ENCODE results near the gene SMAD1. TPM values are rescaled to one million over a fixed set of nuclear protein-coding genes. Genes with fewer than 3 reads are reported as not detected.
A peak's percentile ranks its signal among the peaks of the same experiment; 100 is the strongest.

Gene SMAD1
- total RNA-seq, 1 donor from 2014 or later = 264 TPM

DNA sequence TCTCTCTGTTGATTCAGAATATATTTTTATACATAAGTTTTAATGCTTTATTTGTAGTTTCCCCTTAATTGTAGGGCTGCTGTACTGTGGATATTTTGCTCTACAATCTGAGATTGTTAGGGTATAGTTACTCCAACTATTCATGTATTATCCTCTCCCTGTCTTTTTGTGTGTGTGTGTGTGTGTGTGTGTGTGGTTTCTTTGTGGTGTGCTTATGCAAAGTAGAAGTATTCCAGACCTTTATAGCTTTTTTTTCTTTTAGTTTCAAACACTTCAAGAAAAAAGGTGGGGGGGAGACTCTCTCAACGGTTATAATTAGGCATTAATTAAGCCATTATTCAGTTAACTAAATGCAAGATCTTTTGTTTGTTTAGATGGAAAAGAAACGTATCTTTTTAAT is 6.7 kb downstream of the SMAD1 start:
- no peak for DNase-seq (ENCODE audit: extremely low read depth, low read depth, low spot score)

DNA sequence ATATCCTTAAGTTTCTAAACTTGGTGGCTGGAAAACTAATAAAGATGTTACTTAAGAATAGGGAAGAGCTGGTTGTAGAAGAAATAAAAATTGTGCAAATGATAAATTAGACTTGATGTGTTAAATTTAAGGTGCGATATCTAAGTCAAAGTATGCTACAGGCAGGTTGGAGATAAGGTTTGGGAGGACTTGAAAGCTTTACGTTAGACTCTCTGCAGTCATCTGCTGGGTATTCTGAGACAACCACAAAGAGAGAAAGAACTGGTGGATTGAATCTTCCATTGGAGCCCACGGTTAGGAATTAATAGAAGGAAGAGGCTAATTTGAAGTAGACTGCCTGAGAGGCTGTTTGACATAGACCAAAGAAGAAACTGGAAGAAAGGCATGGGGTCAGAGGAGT is 7.9 kb downstream of the SMAD1 start:
- DNase-seq (ENCODE audit: extremely low read depth, low read depth, low spot score) = no peak

DNA sequence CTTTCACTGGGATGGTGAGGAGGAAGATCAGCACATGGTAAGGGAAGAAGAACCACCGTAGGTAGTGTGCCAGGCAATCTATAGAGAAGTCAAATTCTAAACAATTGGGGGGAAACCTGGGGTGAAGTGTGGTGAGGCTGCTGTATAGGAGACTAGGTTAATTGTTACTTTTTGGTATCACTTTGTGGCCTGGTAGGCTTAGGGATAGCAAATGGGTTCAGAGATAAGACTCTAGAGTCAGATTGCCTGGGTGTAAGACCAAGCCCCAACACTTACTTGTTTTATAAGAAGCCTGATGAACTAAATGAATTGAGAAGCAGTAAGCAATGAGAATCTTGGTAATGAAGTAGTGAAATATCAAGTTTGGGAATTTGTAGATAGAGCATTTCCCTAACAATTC is 8.7 kb downstream of the SMAD1 start:
- no peak for DNase-seq (ENCODE audit: extremely low read depth, low read depth, low spot score)

DNA sequence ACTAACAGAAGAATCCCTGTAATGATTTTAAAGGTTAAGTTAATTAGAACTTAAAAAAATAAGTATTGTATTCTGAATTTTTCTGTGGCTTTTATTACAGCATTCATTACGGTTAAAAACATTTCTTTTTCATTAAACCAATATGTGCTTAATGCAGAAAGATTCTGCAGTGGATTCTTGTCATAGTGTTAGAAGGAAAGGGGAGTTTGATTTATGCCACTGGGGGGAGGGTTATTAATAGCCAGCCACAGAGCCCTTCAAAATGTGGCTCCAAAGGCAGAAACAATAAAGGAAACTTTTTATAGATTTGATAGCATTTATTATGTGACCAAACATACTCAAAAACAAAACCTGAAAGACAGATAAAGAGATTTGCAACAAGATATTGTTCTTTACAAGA is 9.1 kb downstream of the SMAD1 start:
- no peak for DNase-seq (ENCODE audit: extremely low read depth, low read depth, low spot score)

DNA sequence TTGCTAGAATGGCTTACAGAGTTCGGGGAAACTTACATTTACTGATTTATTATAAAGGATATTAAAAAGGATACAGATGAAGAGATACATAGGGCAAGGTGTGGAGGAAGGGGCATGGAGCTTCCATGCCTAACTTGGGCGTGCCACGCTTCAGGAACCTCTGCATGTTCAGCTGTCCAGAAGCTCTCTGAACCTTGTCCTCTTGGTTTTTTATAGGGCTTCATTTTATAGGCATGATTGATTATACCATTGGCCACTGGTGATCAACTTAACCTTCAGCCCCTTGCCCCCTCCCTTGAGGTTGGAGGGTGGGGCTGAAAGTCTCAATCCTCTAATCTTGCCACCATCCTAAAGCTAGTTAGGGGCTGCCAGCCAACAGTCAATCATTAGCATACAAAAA is 10.7 kb downstream of the SMAD1 start:
- DNase-seq (ENCODE audit: extremely low read depth, low read depth, low spot score) = no peak

DNA sequence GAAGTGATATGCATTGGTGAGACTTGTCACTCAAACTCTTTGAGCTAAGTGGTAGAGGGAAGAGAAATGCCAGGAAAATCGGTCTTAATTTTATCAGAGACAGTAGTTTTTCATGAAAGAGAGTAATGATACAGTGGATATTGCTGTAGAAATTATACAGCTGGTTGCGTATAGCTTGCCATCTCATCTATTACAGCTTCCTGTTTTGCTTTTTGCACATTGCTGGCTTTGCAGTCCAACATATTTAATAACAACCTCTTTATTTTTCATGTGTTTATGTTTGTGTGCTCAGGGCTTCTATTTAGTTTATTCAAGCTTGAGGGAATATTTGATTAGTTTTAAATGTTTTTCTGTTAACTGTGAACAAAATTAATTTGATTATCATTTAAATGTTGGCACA is 11.5 kb downstream of the SMAD1 start:
- DNase-seq (ENCODE audit: extremely low read depth, low read depth, low spot score) = no peak

DNA sequence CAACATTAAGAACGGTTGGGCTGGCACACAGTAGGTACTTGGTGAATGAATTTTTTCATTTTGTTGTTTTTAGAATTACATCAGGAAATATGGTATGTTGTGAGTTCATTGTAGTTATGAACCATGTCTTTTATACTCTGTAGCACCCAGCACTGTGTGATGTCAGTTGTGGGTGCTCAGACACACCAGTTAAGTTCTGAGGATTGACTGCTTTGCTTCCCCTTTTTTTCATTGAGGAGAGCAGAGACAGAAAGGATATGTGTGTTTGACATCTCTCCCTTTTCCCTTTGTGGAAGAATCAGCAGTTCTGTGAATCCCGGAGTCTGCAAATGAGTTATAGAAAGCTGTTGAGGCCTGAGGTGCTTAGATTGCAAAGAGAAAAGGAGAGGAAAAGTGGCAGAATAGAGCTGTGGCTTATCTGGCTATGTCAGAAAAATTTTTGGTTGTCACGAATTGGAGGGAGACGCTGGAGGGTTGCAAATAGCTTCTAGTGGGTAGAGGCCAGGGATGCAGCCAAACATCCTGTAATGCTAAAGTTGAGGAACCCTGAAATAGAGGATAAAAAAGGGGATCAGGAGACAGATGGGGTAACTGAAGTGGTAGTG is 13.1 kb downstream of the SMAD1 start:
- DNase-seq (ENCODE audit: extremely low read depth, low read depth, low spot score) = no peak

DNA sequence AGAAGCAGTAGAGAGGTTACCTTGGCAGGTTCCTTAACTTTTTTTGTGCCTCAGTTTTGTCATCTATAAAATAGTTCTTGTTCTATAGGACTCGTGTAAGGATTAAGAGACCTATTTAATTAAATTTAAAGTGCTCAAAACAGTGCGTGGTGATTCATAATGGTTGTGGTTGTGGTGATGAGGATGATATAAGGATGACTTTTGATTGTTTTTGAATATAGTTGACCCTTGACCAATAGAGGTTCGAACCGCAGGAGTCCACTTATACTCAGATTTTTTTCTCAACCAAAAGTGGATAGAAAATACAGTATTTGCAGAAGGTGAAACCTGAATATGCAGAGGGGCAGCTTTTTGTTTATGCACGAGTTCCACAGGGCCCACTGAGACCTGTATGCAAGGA is 14.6 kb downstream of the SMAD1 start:
- DNase-seq (ENCODE audit: extremely low read depth, low read depth, low spot score) = no peak

DNA sequence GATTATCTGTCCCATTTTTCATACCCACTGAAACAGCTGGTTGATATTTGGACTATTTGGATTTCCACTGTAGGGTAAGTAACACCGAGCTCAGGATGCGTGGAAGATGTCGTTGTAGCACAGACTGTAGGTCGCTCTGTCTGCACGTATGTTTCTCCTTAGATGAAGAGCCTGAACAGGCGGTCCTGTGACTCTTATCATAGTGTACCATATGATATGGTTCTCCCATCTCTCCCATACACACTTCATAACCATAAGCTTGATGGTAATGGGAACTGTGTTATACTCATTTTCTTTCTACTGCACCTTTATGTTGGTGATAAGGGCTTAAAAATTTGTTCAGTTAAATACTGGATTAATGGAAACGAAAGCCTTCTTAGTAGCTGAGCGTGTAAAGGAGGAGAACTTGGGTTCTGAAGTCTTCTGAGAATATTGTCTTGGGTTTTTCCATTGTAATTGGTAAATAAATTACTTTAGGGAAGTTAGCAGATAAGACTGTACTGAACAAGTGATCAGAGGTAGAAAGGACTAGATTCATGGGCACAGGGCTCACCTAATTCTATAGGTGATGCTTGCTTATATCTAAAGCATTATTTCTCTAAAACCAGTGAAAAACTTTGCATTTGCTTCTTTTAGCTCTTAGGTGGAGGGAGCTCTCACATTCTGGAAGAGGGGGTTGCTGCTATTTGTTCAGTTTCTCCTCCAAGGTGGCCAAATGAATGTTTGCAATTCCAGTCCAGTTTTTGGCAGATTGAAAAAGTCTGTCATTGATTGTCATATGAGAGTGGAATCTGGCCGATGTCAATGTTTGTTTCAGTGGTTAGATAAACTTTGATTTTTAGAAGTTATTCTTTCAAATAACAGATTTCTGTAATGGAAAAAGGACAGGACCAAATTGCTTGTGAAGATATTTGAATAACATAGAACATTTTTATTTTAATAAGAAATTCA is 15.8 kb downstream of the SMAD1 start:
- DNase-seq (ENCODE audit: extremely low read depth, low read depth, low spot score) = no peak

DNA sequence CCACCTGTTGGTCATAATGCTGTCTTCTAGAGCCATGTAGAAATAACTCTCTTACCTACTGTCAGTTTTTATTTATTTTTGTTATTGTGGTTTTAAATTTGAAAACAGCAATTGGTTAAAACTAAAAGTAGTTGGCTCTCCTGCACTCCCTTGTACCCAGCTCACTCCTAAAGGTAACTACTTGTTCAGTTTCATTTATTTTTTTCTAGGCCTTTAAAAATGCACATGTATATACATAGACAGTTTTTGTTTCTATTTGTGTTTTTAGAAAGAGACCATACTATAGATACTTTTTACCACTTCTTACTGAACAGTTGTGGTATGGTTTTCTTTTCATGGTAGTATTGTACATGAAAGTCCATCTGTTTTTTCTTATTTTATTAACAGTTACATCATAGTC is 16.8 kb downstream of the SMAD1 start:
- DNase-seq (ENCODE audit: extremely low read depth, low read depth, low spot score) = no peak

DNA sequence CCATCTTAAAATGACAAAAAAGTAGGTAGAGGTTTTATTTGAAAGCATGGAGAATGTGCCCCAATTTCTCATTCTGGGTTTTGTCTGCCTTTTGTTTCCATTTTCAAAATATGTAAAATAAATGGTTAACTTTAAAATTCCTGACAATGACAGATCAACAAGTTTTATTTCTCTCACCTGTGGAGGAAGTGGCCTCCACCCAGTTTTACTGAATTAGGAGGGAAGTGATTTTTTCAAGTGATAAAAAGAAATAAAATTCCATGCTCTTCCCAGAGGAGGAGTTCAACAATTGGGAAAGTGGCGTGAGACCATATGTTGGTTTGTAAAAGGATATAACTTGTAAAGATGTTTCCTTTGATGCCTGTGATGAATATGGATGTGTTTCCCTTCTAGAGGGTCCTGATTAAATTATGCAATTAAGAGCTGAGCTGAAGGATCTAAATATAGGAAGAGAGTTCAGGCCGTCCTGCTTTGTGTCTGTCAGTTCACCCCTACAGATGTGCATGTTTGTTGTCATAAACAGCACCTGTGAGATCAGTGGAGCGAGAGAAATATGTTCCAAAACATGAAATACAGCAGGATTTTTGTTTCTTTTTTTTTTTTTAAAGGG is 19.5 kb downstream of the SMAD1 start:
- DNase-seq (ENCODE audit: extremely low read depth, low read depth, low spot score) = no peak

DNA sequence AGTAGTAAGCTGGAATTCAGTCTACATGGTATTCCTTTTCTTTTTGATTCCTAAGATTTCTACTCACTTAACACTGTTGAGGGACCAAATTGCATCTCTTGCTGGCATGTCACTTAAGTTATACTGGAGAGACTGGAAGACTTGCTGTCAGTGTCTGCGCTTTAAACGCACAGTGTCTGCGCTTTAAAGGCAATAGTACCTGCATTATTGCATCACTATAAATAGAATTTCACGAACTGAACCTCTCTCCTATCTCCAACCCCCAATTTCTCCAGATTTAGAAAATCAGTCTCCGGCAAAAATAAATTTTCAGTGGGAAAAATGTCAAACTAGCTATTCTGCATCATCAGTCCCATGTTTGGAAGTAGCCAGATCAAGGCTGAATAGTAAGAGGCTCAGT is 21.2 kb downstream of the SMAD1 start:
- no peak for DNase-seq (ENCODE audit: extremely low read depth, low read depth, low spot score)

DNA sequence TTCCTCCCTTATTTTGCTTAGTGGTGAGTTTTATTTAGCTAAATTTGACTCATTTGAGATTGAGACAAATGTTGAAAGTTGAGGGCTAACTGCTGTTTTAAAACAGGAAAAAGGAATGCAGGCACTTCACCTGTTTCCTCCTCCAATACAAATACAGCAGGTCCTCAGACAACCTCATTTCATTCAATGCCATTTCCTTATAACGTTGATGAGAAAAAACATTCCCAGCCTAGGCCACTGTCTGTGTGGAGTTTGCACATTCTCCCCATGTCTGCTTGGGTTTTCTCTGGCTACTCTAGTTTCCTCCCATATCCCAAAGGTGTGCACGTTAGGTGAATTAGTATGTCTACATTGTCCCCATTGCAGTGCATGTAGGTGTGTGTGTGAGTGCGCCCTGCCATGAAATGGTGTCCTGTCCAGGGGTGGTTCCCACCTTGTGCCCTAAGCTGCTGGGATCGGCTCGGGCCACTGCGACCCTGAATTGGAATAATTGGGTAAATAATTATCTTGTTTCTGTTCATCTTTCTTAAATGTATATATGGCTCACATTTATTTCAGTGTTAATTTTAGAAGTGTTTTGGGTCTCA is 21.9 kb downstream of the SMAD1 start:
- no peak for DNase-seq (ENCODE audit: extremely low read depth, low read depth, low spot score)

DNA sequence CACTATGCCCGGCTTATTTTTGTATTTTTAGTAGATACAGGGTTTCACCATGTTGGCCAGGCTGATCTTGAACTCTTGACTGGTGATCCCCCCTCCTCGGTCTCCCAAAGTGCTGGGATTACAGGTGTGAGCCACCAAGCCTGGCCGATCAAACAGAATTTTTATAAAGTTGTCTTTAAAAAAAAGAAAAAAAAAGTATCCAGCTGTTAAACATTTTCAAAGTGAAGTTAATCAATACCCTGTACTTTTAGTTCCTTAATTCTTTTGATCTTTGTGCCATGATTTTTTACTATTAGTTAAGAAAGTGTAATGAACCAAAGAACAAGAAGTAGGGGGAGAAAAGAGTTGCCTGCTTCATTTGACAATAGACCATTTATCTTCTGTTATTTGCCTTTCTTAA is 24.3 kb downstream of the SMAD1 start:
- no peak for DNase-seq (ENCODE audit: extremely low read depth, low read depth, low spot score)

DNA sequence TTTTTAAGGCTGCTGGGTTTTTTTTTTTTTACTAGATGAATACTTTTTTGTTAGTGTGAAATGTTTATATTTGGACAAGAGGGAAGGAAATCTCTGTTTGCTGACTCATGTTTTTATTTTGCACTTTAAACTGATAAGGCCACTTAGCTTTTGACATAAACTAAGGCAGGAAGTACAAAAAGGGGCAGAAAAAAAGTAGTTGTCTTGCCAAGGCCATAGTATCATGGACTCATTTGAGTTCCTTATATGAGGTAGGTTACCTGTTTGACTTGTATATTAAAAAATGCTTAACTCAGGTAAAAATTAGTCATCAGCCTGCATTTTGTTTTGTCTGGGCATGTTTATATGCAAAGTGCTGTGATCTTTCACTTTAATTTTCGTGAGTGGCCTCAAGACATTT is 26.0 kb downstream of the SMAD1 start:
- DNase-seq (ENCODE audit: extremely low read depth, low read depth, low spot score) = peak; percentile 71

DNA sequence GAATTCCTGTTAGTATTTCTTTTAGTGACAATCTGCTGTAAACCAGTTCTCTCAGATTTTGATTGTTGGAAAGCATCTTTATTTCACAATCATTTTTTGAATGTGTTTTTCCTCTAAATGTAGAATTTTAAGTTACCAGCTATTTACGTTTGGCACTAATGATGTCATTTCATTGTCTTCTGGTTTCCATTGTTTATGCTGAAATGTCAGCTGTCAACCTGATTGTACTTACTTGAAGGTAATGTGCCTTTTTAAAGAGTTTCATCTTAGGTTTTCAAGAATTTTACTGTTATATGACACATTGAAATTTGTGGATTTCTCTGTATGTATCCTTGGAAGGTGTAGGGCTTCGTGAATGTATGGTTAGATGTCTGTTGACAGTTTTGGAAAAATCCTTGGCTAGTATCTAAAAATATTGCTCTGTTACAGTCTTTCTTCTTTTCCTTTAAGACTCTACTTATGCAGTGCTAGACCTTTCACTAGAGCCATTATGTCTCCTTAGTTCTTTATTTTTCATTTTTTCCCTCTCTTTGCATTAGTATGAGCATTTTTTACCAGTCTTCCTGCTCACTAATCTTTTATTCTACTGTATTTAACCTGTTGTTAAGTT is 30.4 kb downstream of the SMAD1 start:
- no peak for DNase-seq (ENCODE audit: extremely low read depth, low read depth, low spot score)

DNA sequence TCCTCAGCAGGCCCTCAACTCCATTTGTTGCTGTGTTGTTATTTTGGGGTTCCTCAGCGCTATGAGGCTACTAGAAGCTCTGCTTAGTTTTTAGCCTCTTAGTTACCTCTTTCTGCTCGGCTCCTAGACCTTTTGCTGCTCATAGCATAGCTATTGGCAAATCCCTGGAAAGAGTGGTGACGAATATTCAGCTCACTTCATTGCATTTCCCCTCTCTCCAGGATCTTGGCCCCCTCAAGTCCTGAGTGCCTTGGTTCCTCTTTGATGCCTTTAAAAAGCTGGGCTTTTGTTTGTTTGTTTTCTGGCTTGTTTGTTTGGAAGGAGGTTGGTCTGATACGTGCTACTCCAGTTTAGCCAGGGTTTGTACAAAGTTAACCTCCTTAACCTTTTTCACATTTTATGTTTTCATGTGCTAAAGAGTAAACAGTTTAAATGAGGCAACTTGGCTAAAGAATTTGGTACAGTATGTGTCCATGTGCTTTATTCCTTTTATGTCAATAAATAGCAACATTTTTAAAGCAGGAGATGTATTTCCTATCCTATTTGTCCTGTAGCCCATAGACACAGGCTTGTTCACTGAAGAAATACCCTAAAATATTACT is 31.5 kb downstream of the SMAD1 start:
- DNase-seq (ENCODE audit: extremely low read depth, low read depth, low spot score) = no peak

DNA sequence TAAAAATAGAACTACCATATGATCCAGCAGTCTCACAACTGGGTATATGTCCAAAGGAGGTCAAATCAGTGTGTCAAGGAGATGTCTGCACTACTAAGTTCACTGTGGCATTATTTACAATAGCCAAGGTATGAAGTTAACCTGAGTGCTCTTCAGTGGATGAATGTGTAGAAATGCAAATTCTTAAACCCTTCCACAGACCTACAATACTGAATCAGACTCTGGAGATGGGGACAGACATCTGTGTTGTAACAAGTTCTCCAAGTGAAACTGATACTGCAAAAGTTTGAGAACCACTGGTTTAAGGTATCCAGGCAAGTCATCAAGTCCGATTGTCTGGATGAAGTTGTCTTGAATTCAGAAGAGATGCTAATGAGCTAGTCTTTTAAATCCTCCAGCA is 38.5 kb downstream of the SMAD1 start:
- no peak for DNase-seq (ENCODE audit: extremely low read depth, low read depth, low spot score)

DNA sequence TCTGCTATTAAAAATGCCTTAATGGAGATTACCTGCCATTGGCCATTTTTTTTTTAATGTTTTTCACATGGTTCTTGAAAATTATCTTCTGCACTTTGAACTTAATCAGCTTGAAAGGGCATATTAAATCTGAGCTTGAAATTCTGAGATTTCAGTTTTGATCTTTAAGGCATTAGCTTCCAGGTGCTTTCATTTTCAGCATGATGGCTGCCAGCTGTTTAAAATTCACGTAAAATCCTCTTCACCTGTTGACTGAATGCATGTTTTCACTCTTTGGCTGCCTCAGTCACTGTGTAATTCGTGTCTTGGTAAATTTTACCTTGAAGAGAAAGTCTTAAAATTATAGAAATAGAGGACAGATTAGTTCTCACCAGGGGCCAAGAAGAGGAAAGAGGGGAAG is 39.6 kb downstream of the SMAD1 start:
- no peak for DNase-seq (ENCODE audit: extremely low read depth, low read depth, low spot score)

DNA sequence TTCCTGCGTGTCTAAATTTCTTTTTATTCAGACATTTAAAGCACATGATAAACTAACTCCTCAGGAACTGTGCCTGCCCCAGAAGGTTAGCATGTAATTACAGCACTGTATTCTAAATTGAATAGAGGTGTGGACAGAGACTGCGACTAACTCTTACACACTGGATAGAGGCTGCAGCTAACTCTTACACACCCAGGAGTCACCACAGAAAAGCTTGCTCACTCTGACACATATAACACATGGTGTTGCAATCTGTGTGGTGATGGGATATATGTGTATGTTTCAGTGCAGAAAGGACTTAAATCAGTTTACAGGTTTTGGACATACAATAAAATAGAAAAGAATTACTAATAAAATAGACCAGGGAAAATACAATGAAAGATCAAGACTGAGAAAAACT is 41.5 kb downstream of the SMAD1 start:
- DNase-seq (ENCODE audit: extremely low read depth, low read depth, low spot score) = no peak

DNA sequence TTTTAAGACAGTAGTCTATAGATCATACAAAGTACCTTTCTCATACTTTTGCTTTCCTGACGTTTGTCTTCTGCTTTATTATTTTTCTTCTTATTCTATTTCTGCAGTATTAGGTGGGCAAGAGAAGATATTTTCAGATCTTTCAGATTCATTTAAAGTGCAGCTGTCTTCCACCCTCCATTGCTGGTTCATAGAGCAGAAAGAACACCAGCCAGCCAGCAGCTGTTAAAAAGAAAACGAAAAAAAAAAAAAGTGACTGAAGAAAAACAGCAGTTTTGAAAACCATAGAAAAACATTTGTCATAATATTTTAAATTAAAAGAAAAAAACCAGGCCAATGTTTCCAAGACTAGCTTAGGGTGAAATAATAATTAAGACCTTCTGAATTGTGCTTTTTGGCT is 42.9 kb downstream of the SMAD1 start:
- no peak for DNase-seq (ENCODE audit: extremely low read depth, low read depth, low spot score)
